GM15510 (cell line): ENCODE measurements around the gene ANO4.

Source experiments
- POLR2A ChIP-seq: IDR thresholded peaks from 3 replicates; pipeline ENCODE4 v1.6.1; 2011; ENCODE audit warnings: borderline replicate concordance; ENCODE audit not compliant: insufficient read length; ENCODE audit errors: extremely low read depth

Gene ANO4

DNA sequence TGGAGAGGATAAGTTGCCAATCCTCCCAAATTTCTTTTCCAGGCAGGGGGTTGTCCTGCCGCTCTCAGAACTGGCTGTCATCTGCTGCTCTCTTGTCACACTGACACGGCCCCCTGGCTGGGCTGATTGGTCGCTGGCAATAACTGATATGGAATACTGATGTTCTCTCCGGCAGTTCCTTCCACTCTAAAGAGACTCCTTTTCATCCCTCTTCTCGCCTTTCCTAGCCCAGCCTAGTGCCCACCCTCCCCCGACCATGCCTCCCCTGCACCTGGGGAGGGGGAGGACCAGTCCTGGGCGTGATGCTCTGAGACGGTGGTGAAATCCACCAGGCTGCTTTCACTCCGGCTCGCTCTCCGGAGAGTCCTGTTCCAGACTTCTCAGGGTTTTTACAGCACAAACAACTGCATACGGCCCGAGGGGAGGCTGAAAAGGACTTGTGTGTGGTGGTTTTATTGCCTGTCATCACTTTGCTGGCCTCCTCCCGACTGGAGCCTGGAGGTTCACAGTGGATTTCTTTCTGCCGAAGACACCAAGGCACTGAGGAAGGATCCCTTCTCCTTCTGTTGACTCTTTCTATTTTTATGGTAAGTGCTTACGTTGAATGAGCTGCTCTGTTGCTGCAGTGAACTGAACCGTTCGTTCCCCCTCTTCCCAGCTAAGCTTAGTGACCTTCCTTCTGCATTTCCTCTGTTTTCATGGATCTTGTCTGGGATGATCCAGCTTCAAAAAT, at the start of gene ANO4:
TSS of gene ANO4 (plus strand) at position 336 of the 733 bp plus-strand sequence. CDS start 107,010 bp downstream, outside the sequence.
- no peak for TF ChIP-seq POLR2A

DNA sequence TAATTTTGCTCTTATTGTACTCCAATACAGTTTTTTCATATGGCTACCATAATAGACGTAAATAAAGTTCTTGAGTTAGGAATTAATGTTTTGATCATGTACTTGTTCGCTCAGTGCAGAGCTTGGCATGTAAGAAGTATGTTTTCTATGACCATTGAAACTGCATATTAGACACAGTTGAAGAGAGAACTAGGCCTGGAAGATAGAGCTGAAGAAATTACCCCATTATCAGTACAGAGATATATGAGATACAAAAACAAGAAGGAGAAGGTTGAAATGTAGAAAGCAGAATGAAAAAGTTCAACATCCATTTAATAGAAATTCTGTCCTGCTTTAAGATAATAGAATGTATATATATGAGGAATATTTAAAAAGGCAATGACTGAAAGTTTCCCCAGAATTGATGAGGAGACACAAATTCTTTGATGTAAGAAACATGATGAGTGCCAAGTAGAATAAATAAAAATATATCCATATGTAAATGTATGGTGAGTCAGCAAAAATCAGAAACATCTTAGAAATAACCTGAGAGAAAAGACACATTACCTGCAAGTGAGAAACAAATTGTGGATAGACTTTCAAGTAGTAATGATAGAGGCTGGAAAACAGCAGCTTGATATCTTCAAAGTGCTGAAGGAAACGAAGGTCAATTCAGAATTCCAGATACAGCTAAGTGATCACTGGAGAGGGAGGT, 49.1 kb upstream of the ANO4 start:
- TF ChIP-seq POLR2A, result no peak

DNA sequence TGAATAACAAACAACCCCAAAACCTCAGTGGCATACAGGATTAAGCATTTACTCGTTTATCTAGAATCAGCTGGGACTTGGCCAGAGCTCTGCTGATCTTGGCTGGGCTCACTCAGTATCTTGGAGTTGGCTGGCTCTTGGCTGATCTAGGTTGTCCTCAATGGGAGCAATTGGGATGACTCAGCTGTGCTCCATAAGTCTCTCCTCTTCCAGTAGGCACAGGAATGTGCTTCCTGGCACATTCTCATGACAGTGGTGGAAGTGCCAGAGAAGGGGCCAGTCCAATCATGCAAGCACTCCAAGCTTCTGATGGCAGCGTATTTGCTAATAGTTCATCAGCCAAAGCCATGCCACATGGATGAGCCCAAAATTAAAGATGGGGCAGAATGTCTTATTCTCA, 41.7 kb upstream of the ANO4 start:
- no peak for TF ChIP-seq POLR2A

DNA sequence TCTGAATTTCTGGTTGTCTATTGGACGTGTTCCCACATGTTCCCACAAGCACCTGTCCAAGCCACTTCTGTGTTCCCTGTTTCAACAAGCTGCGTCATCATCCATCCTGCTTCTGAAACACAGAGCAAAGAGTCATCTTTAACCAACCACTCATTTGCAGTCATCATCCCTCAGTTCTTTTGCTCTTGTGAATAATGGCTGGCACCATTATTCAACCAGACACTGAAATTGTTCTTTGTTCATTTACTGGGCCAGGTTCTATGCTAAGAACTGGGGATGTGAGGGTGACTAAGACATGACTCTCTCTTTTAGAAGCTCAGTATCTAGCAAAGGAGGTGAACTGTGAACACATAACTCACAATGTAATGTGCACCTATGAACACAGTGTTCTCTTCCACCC, 40.7 kb upstream of the ANO4 start:
- TF ChIP-seq POLR2A, result no peak

DNA sequence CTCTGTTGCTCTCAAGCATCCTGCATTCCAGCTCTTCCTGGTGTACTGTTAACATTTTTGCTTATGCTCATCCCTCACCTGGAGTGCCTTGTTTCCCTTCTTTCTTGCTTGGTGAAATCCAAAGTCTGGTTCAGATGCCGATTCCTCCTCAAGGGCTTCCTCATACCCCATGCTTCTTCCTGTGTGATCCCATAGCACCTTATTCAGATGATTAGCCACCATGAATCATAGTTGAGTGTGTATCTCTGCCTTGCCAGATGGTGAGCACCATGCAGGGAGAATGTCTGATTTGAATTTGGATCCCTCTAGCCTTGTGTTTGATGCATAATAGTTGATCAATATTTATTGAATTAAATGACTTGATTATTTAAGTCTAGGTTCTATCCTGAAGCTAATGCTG, 39.4 kb upstream of the ANO4 start:
- TF ChIP-seq POLR2A, result no peak

DNA sequence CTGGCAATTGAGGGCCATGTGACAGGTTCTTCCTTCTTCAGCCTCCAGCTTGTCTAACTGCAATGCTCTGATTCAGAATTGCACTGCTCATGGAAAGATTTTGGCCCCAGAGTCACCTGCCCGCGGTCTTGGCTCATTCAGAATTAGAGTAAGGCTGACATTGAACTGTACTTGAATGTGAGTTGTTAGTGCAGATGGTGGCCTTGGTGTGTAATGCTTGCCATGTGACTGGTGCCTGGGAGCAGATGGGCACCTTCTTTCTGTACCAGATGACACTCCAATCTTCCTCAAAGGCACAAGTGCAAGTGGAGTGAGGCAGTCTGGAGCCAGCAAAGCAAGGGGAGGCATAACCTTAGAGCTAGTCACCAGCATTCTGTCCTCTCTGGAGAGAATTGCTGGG, 36.5 kb upstream of the ANO4 start:
- no peak for TF ChIP-seq POLR2A

DNA sequence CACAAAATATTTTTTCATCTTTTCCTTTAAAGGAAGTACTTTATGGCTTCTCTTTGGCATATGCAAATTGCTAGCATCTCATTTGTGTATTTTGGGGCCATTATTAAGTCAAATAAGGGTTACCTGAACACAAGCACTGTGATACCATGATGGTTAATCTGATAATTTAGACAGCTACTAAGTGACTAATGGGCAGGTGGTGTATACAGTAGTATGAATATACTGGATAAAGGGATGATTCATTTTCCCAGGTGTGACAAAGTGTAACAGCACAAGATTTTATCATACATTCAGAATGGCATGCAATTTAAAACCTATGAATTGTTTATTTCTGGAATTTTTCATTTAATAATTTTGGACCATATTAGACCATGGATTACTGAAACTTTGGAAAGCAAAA, 27.2 kb upstream of the ANO4 start:
- TF ChIP-seq POLR2A, result no peak

DNA sequence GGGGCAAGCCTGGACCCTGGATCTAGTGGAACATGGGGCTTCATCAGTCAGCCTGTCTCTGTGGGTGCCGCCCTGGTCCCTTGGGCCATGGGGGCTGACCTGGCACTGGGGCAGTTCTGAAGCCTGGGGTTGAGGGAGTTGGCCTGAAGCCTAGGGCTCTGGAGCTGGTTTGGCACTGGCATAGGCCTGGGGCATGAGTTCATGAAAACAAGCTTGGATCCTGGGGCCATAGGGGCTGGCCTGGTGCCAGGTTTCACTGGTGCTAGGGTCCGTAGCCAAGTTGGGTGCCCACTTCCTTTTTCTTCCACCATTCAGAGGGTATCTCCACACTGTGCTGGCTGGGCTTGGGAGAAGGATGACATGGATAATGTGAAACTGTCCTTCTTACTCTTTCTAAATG, 26.6 kb upstream of the ANO4 start:
- TF ChIP-seq POLR2A, result no peak

DNA sequence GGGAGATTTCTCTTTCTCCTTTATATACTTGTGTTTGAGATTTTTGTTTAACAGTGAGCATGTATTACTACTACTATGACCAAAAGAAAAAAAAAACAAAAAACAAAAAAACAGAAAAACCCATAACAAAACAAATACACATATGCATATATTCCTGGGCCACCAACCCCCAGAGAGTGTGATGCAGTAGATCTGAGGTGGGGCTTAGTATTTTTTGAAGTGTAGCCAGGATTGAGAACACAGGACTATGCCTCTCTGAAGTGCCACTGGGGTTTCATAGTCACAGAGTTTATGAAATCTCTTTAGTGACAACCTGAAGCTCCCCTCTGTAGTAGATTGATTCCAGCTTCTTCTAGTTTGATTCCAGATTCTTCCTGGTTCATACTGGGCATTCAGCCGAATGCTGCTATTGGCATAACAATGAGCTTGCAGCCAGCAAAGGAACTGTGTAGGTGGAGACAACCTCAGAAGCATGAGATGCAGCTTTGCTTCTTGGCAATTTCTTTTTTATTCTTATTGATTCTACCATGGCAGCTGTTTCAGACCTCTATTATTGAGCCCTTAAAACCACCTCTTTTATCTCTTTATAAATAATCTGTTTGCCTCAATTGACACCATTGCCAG, 15.5 kb upstream of the ANO4 start:
- TF ChIP-seq POLR2A, result no peak

DNA sequence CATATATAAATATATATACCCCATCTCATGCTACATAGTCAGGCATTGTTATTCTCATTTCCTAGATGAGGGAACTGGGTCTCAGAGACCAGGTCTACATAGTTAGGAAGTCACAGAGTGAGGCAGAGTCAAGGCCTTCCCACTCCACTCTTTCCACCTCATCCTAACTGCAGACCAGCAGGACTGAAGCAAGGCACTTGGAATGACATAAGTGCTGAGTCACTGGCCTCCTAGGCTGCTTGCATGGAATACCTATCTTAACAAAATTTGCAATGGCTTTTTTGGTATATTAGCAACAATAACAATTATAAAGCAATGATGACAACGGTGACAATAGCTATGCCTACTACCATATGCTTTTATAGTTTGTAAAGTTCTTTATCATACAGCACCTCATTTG, 5.4 kb upstream of the ANO4 start:
- TF ChIP-seq POLR2A, result no peak

DNA sequence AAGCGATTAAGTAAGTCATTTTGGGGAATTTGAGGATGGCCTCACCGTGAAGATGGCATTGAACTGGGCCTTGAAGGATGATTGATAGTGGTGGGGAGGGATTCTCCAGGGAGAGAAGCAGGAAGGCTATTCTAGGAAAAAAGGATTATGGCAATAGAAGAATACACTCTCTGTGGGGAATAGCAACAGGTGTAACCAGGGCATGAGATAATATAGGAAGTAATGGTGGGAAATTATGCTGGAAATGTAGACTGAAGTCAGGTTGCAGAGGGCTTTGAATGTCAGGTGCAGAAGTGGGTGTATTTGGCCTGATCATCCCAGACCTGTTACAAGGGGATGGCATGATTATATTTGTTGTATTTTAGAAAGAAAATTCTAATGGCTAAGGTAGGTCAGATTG, 4.6 kb upstream of the ANO4 start:
- no peak for TF ChIP-seq POLR2A

DNA sequence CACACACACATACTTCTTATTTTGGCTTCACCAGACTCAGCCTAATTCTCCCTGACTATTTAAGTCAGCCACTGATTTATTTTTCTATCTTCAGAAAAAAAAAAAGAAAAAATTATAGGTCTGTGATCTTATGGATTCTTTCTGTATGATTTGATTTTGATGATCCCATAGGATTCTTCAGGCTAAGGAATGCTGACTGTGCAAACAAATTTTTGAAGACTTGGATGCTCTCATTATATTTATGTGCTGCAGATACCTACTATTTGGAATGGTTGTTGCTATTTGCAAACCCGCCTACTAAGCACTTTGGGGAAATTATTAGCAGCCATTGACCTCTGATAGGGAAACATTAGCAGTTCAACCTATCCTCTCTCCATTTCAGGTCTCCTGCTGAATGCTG, 4.0 kb upstream of the ANO4 start:
- TF ChIP-seq POLR2A, result no peak

DNA sequence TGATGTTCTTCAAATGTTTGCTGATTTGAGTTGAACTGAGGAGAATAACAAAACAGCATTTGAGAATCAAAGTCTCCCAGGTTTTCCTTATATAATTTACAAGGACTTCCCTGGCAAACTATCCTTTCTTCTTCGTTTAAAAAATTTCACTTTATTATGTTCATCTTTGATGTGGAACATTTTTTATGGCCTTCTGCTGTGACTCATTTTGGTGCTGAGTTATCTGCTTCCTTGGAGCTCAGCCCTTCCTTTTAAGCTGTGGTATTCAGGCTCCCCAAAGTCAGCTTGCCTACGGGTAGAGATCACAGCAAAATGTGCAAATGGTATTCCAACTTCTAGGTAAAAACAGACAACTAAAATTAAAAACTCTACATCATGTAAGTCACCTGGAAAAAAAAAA, 1.4 kb upstream of the ANO4 start:
- no peak for TF ChIP-seq POLR2A

DNA sequence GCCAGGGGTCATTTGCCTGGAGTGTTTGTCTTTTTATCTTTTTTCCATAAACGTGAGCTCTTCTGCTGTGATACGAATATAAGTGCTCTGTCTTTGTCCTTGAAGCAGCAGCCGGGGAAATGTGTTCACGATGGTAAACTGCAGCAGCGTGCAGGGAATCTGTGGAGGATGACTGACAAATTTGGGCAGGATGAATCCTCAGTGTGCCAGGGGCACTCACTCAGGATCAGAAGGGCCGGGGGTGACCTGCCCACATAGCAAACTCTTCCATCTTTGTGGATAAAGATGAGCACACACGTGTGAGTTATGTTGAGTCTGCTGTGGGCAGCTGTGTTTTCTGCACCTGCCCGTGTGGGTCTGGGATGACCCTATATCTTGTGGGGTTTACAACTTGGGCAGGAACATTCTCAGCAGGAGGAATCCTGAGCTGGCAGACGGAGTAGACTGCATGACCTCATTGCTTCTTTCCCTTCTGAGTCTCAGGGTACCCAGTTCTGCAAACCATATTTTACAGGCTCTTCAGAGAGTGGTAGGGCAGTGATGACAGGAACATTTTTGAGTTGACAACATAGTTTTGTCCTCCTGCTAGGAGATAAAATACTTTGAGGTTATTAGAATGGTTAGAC, 711 bp downstream of the ANO4 start:
- TF ChIP-seq POLR2A, result no peak

DNA sequence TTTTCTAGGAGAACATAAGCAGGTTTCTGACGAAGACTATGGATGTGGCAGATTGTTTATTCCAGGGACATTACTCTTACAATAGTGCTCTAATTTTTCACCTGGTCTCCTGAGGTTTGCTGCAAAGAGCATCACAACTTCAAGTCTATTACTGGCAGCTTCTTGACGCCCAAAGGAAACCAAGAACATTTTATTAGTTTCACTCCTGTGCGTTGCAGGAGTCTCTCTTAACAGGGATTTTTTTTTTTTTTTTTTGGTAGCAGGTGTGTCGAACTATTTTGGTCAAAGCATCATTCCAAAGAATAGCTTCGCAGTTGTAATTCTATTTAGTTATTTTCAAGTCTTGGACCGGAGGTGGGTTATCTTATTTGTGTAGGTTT, 1.2 kb downstream of the ANO4 start:
- TF ChIP-seq POLR2A, result no peak

DNA sequence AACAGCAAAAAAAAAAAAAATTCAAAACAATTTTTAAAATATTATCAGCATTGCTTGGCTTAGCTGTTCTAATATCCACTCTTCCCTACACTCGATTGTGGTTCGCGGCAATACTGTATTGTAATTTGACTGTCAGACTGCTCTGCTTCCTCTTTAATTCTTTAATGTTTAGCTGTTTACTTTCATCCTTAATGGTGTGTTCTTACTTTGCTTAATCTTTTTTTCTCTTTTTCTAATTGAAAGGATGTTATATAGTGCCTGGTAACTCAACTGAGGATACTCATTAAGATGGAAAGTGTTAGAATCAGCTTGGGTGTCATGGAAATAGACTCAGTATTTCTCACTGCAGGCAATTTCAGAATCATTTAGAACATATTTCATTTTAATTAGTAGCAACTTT, 2.0 kb downstream of the ANO4 start:
- no peak for TF ChIP-seq POLR2A

DNA sequence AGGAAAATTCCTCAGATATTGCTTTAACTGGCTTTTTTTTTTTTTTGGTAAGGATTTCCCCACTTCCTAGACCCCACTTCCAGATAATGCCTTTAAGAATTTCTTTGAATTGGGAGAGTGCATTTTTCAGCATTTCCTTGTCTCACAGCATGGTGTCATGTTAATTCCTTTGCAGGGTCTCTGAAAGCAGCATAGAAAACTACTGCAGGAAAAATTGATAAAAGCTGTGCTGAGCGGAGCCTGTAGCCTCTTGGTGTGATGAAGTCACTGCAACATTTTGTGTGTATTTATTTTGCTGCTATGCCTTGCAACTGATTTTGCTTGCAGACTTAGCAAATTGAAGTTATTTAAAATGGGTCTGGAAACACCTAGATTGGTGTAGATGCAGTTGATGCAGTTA, 2.7 kb downstream of the ANO4 start:
- no peak for TF ChIP-seq POLR2A

DNA sequence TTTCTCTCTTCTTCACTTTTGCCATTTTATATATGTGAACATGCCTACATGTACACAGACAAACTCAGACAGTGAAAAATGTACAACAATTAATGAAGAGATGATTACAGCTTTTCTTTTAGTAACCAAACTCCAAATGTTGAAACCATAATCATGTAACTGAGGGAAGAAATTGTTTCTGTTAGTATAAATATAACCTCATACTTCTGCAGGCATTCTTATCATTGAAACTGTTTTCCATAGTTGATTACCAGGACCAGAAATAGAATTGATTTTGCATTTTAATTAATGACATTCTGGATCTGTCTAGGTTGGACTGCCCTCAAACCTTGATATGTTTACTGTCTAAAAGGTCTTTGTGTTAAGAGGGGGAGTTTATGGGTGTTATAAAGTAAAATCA, 3.2 kb downstream of the ANO4 start:
- no peak for TF ChIP-seq POLR2A
